Measurements from ENCODE around the gene TSPAN16. TPM values are rescaled to one million over a fixed set of nuclear protein-coding genes. Genes with fewer than 3 reads are reported as not detected.

TSPAN16 gene
- total RNA-seq, 5 donors from 2014 or later (not counting 1 experiment from before 2014, with no cell fraction given) = not detected

Other genes with a start within 250 kb of the TSPAN16 start
- 10 to 100 TPM; 33.8 to 50.4 (median 42.0) TPM for gene LDLR, start 206.7 kb upstream of the TSPAN16 start, total RNA-seq
- 1 to 10 TPM in 4 of 5 donors, under 1 TPM in 1; 0.95 to 3.6 (median 2.4) TPM for gene SPC24, start 140.4 kb upstream of the TSPAN16 start, total RNA-seq
- 1 to 10 TPM in 3 of 5 donors, under 1 TPM in 2; 0.68 to 1.9 (median 1.2) TPM for gene KANK2, start 98.6 kb upstream of the TSPAN16 start, total RNA-seq
- not detected for gene ANGPTL8, start 56.5 kb upstream of the TSPAN16 start, total RNA-seq
- gene DOCK6, start 33.6 kb upstream of the TSPAN16 start, total RNA-seq = 1 to 10 TPM in 3 of 5 donors, under 1 TPM in 2; 0.78 to 1.8 (median 1.0) TPM
- gene RAB3D, start 43.5 kb downstream of the TSPAN16 start, total RNA-seq = 1 to 10 TPM; 4.7 to 9.5 (median 8.8) TPM
- gene TMEM205, start 50.1 kb downstream of the TSPAN16 start, total RNA-seq = 10 to 100 TPM; 15.6 to 32.9 (median 27.0) TPM
- 10 to 100 TPM; 59.7 to 81.8 (median 69.6) TPM for gene CCDC159, start 50.4 kb downstream of the TSPAN16 start, total RNA-seq
- gene PLPPR2, start 59.3 kb downstream of the TSPAN16 start, total RNA-seq = 10 to 100 TPM in 3 of 5 donors, 1 to 10 TPM in 2; 8.6 to 16.2 (median 10.7) TPM
- 1 to 10 TPM; 1.6 to 5.5 (median 4.3) TPM for gene SWSAP1, start 78.5 kb downstream of the TSPAN16 start, total RNA-seq
- gene EPOR, start 88.2 kb downstream of the TSPAN16 start, total RNA-seq = 10 to 100 TPM in 1 of 5 donors, 1 to 10 TPM in 4; 5.9 to 11.0 (median 6.7) TPM
- under 1 TPM in 3 of 5 donors, not detected in 2; 0.22 to 0.72 (median 0.50) TPM for gene RGL3, start 123.2 kb downstream of the TSPAN16 start, total RNA-seq
- under 1 TPM in 1 of 5 donors, not detected in 4; 0.20 TPM for gene ODAD3, start 139.0 kb downstream of the TSPAN16 start, total RNA-seq
- gene PRKCSH, start 139.5 kb downstream of the TSPAN16 start, total RNA-seq = 100 to 1,000 TPM; 248 to 382 (median 334) TPM
- under 1 TPM in 1 of 5 donors, not detected in 4; 0.47 TPM for gene ELAVL3, start 184.9 kb downstream of the TSPAN16 start, total RNA-seq
- 10 to 100 TPM; 12.7 to 24.8 (median 22.2) TPM for gene ZNF653, start 209.7 kb downstream of the TSPAN16 start, total RNA-seq
- gene ECSIT, start 233.0 kb downstream of the TSPAN16 start, total RNA-seq = 10 to 100 TPM; 28.8 to 52.0 (median 48.4) TPM
- gene CNN1, start 242.7 kb downstream of the TSPAN16 start, total RNA-seq = under 1 TPM in 3 of 5 donors, not detected in 2; 0.26 to 0.96 (median 0.51) TPM

All from T-cell (primary cell).